Cardiac fibroblast (primary cell): ENCODE data around the gene RARA.

Experiments
- DNase-seq, 2 donors: peaks; one replicate each; pipeline versions ENCODE4 v3.0.0 to v3.0.0-alpha.2; 2010; ENCODE audit warnings: low read depth in 2 of 2
- H3K4me3 ChIP-seq, 2 donors: replicated peaks in 1 of 2; 1 replicate in 1 of 2; 2 replicates in 1 of 2; pipeline ENCODE4 v1.5.1; 2011; ENCODE audit warnings: low read depth in 2 of 2, low read length in 2 of 2, mild to moderate bottlenecking in 2 of 2, moderate library complexity in 1 of 2
- TF ChIP-seq, protein P1 (sequence below): IDR thresholded peaks from one replicate; pipeline ENCODE4 v1.5.1; 2011; ENCODE audit warnings: low read depth, mild to moderate bottlenecking, low read length, inconsistent platforms

RARA gene

DNA sequence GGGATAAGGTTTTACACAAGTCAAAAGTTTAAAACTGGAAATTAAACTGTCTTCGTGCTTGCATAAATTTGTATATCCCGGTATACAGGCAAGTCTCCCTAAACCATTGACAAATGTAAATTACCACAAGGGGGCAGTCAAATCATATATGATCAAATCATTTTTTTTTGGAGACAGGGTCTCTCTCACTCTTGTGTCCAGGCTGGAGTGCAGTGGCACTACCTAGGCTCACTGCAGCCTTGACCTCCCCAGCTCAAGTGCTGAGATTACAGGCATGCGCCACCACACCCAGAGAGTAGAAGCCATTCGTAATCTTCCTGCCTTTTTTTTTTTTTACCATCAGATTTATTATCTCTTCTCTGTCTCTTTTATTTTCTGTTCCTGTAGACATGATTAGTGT is 90.2 kb downstream of the RARA start:
- DNase-seq = peak; percentile 79 to 81
- TF ChIP-seq, protein P1, sequence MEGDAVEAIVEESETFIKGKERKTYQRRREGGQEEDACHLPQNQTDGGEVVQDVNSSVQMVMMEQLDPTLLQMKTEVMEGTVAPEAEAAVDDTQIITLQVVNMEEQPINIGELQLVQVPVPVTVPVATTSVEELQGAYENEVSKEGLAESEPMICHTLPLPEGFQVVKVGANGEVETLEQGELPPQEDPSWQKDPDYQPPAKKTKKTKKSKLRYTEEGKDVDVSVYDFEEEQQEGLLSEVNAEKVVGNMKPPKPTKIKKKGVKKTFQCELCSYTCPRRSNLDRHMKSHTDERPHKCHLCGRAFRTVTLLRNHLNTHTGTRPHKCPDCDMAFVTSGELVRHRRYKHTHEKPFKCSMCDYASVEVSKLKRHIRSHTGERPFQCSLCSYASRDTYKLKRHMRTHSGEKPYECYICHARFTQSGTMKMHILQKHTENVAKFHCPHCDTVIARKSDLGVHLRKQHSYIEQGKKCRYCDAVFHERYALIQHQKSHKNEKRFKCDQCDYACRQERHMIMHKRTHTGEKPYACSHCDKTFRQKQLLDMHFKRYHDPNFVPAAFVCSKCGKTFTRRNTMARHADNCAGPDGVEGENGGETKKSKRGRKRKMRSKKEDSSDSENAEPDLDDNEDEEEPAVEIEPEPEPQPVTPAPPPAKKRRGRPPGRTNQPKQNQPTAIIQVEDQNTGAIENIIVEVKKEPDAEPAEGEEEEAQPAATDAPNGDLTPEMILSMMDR = peak; percentile 44
- H3K4me3 ChIP-seq = no peak overlapping the region

DNA sequence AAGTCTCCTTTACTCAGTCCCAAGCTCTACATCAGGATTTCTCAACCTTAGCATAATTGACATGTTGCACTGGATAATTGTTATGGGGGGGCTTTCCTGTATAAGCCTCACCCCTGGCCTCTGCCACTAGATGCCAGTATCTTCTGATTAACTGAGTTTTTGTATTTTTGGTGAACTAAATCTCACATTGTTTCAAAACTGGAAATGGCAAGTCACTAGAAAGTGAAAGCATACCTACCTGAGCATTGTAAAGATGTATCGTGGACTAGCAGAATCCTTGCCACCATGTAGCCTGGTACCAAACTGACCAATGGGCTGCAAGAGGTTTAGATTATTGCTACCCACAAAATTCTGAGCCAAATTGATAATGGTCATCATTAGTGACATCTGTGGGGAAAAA is 93.7 kb downstream of the RARA start:
- no peak overlapping the region for H3K4me3 ChIP-seq
- DNase-seq = no peak
- TF ChIP-seq, protein P1 = no peak

DNA sequence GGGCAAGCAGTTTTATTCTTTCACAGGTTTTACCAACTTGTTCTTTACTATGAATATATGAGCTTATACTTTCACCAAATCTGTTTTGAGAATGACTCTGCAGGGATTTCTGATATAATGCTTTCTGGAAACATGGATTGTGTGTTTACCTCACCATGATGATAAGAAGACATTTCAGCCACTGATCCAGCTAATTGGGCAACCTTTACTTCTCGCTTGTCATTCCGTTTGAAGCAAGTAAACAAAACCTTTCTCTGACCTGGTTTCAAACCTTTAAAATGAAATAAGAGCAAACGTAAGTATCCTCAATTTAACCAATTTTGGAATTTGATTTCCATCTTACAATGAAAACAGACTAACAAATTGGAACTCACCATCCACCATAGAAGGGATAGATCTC is 95.0 kb downstream of the RARA start:
- TF ChIP-seq, protein P1 = no peak
- no peak overlapping the region for H3K4me3 ChIP-seq
- DNase-seq = peak in 1 of 2 donors; percentile 13
